Stimulated activated naive CD4-positive, alpha-beta T cell treated with Interleukin-2 at 50 U/mL for 16 hours (primary cell): Measurements from ENCODE around the gene KCNE2.
"Not testable (repeated sequence)": the region's sequence is repeated elsewhere in the genome, so short reads cannot be mapped to it uniquely, and the experiment has no call there.

ENCODE experiments used
- DNase-seq: peaks from one replicate; lab custom pipeline; 2025; lab: John Stamatoyannopoulos, UW

The KCNE2 gene

GRCh38 chr21:34407294-34407693, 43.5 kb downstream of the KCNE2 start:
- not testable (repeated sequence) for DNase-seq

DNA sequence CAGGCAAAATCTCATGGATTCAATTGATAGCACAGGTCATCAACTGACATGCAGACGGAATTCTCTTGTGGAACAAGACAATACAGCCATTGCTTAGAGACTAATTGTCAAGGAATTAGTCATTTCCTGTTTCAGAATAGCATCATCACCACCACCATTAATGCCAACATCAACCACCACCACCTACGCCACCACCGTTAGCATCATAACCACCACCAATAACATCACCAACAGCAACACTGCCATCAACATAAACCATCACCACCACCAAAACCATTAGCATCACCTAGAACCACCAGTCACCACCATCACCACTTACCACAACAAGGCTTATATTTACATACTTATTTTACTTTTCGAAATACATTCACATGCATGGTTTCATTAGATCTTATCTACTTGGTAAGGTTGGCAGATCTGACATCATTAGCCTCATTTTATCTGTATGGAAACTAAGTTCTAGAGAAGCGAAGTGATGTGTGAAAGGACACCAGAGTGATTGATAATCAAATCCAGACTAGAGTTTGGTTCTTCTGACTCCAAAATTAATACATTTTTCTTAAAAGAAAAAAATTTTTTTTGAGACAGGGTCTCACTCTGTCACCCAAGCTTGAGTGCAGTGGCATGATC, 53.8 kb downstream of the KCNE2 start:
- not testable (repeated sequence) for DNase-seq
